Measurements from ENCODE around the gene AP3D1.
A peak's percentile ranks its signal among the peaks of the same experiment; 100 is the strongest.

Gene AP3D1

GRCh38 chr19:2126879-2127518, 24.4 kb downstream of the AP3D1 start:
- DNase-seq (ENCODE audit: low read depth), result no peak

GRCh38 chr19:2123682-2124387, 27.5 kb downstream of the AP3D1 start:
- DNase-seq (ENCODE audit: low read depth), result peak; percentile 9

GRCh38 chr19:2122982-2123381, 28.4 kb downstream of the AP3D1 start:
- DNase-seq (ENCODE audit: low read depth), result no peak

- no peak for DNase-seq (ENCODE audit: low read depth)
Measured at GRCh38 chr19:2122251-2122650, 29.1 kb downstream of the AP3D1 start.

- no peak for DNase-seq (ENCODE audit: low read depth)
Measured at GRCh38 chr19:2121416-2122051, 29.8 kb downstream of the AP3D1 start.

GRCh38 chr19:2120821-2121220, 30.5 kb downstream of the AP3D1 start:
- no peak for DNase-seq (ENCODE audit: low read depth)

GRCh38 chr19:2119921-2120785, 31.2 kb downstream of the AP3D1 start:
- DNase-seq (ENCODE audit: low read depth), result no peak

- DNase-seq (ENCODE audit: low read depth), result no peak
Measured at GRCh38 chr19:2118438-2118837, 32.9 kb downstream of the AP3D1 start.

GRCh38 chr19:2117215-2117960, 34.0 kb downstream of the AP3D1 start:
- DNase-seq (ENCODE audit: low read depth), result no peak

- no peak for DNase-seq (ENCODE audit: low read depth)
Measured at GRCh38 chr19:2116507-2116906, 34.9 kb downstream of the AP3D1 start.

GRCh38 chr19:2115911-2116426, 35.4 kb downstream of the AP3D1 start:
- DNase-seq (ENCODE audit: low read depth), result no peak

GRCh38 chr19:2115324-2115723, 36.0 kb downstream of the AP3D1 start:
- no peak for DNase-seq (ENCODE audit: low read depth)

- no peak for DNase-seq (ENCODE audit: low read depth)
Measured at GRCh38 chr19:2114821-2115220, 36.5 kb downstream of the AP3D1 start.

GRCh38 chr19:2114218-2114617, 37.1 kb downstream of the AP3D1 start:
- DNase-seq (ENCODE audit: low read depth), result no peak

GRCh38 chr19:2113439-2114211, 37.7 kb downstream of the AP3D1 start:
- DNase-seq (ENCODE audit: low read depth), result peak; percentile 22

- DNase-seq (ENCODE audit: low read depth), result peak; percentile 25
Measured at GRCh38 chr19:2112516-2113320, 38.6 kb downstream of the AP3D1 start.

- no peak for DNase-seq (ENCODE audit: low read depth)
Measured at GRCh38 chr19:2111886-2112285, 39.5 kb downstream of the AP3D1 start.

- no peak for DNase-seq (ENCODE audit: low read depth)
Measured at GRCh38 chr19:2111425-2111824, 39.9 kb downstream of the AP3D1 start.

GRCh38 chr19:2110822-2111221, 40.5 kb downstream of the AP3D1 start:
- no peak for DNase-seq (ENCODE audit: low read depth)

All from iris pigment epithelial cell (primary cell).